Ovary (tissue), 9 donors: ENCODE results near the gene MVP. TPM values are rescaled to one million over a fixed set of nuclear protein-coding genes. Genes with fewer than 3 reads are reported as not detected.

Experiments
- DNase-seq, 5 donors: peaks; one replicate each; pipeline ENCODE4 v3.0.0-alpha.2; 2019 to 2020
- H3K27ac ChIP-seq, 2 donors: fragments of 200-600 bp; one replicate each; pipeline versions ENCODE4 v1.5.1 to v1.8.0; 2019 to 2022
- H3K27me3 ChIP-seq: fragments of 200-600 bp; one replicate; pipeline ENCODE4 v1.8.0; 2022
- H3K36me3 ChIP-seq: fragments of 200-600 bp; sonication (generic); one replicate; pipeline ENCODE4 v1.5.1; 2019
- H3K4me1 ChIP-seq: one replicate; pipeline ENCODE4 v1.8.1; 2013; ENCODE audit warnings: mild to moderate bottlenecking, moderate library complexity; ENCODE audit not compliant: insufficient read depth
- H3K4me3 ChIP-seq: fragments of 200-600 bp; sonication (generic); one replicate; pipeline ENCODE4 v1.5.1; 2017
- H3K9me3 ChIP-seq, 2 donors: fragments of 200-600 bp in 1 of 2; sonication (generic) in 1 of 2; one replicate each; pipeline versions ENCODE4 v1.5.1 to v1.8.1; 2013 to 2019; ENCODE audit warnings: mild to moderate bottlenecking in 1 of 2, moderate library complexity in 1 of 2
- CTCF ChIP-seq, 3 donors: fragments of 450-650 bp in 2 of 3; fragments of 200-600 bp in 1 of 3; IDR thresholded peaks; one replicate each; pipeline versions ENCODE4 v1.5.1 to v1.8.0; 2016 to 2022; ENCODE audit warnings: antibody characterized with exemption in 3 of 3, mild to moderate bottlenecking in 1 of 3
- EP300 ChIP-seq: sonication (generic); formaldehyde crosslinking; IDR thresholded peaks from one replicate; pipeline ENCODE4 v1.6.1; 2017; ENCODE audit warnings: antibody characterized with exemption
- POLR2A ChIP-seq: fragments of 450-650 bp; IDR thresholded peaks from one replicate; pipeline ENCODE4 v1.6.1; 2017; ENCODE audit warnings: antibody characterized with exemption, mild to moderate bottlenecking, moderate library complexity
- WGBS, 3 donors: extraction: QIAGEN DNeasy Blood & Tissue Kit in 1 of 3; methylation state at CpG; one replicate each; pipeline versions ENCODE4 v1.1.5 to v1.1.7; 2013 to 2017; 5-methylcytosine and 5-hydroxymethylcytosine counted together
- intact Hi-C, 4 donors: fragments of 100-400 bp; cut with DNase I; formaldehyde crosslinking; loops; one replicate each; pipeline versions ENCODE4 v1.11.0 to v1.15.1; 2022 to 2023
- polyA plus RNA-seq, 2 donors: library from polyadenylated mRNA; stranded (reverse); fragments of 200-250 nt in 1 of 2; fragments of 350-450 nt in 1 of 2; fragmentation: Illumina TruSeq in 1 of 2; extraction: RNeasy Lipid Tissue Mini Kit (QIAGEN cat#74804) in 1 of 2; gene quantifications; one replicate each; pipeline ENCODE4 v1.2.3, GENCODE V29; 2013 to 2014
- total RNA-seq, 7 donors: library from RNA; depleted of rRNA in 2 of 7; stranded (reverse); fragments of >200 nt in 2 of 7; fragmentation: NEBNext Ultra II Directional in 3 of 7; extraction: Animal tissue kit (Norgen Biotek cat#: 25700) in 3 of 7; gene quantifications; one replicate each; pipeline versions ENCODE4 v1.1.0 to v1.2.4, GENCODE V29; 2016 to 2023
- donor health status: DM: no; HTN: no; CAD: no; lungs with moderate emphysema.
- donor health status: DM: no; HTN: no; CAD: no.
- donor health status: Bipolar disorder and iron deficiency.
- donor health status: DM: yes; HTN: yes; CAD: no.
- donor health status: DM: no; HTN: no; CAD: no.
- donor health status: DM: yes; HTN: yes; CAD: no.

MVP gene
- total and polyA plus RNA-seq, 9 donors: 56.4 to 191 (median 129) TPM

GRCh38 chr16:29814592-29814991 is 5.7 kb upstream of the MVP start:
- TF ChIP-seq EP300 (no peak), POLR2A (no peak), CTCF (IDR thresholded peaks at IDR 0.05) (no peak)
- no peaks in the 10 kb centered on the region for H3K27me3 ChIP-seq
- intact Hi-C loops: loop anchor here in 3 of 4 donors (2.0 to 5.0 kb wide), 4 partner anchors 24 to 193 kb away; partner anchors contain the start of gene KIF22 (in 1 of the 3)
- no peaks in the 10 kb centered on the region for H3K9me3 ChIP-seq
- H3K27ac ChIP-seq: peak overlapping the region in 1 of 2 donors; percentile 89
- no peak overlapping the region for H3K4me3 ChIP-seq
- WGBS, 3 donors: 63 to 82% (median 72%) methylated on average over 5 of the region's 5 CpGs
- H3K36me3 ChIP-seq: no peaks in the 10 kb centered on the region
- DNase-seq: peak in 3 of 5 donors; percentile 32 to 50 (median 49)
- H3K4me1 ChIP-seq: peaks cover 30% of the 10 kb centered on the region

- peaks cover 29% of the 10 kb centered on the region for H3K4me1 ChIP-seq
- WGBS, 3 donors: 4 to 5% (median 5%) methylated on average over 39 of the region's 39 CpGs
- H3K27me3 ChIP-seq: no peaks in the 10 kb centered on the region
- TF ChIP-seq EP300 (no peak), POLR2A (no peak)
- peak overlapping the region; percentile 95 for H3K4me3 ChIP-seq
- H3K27ac ChIP-seq: peak overlapping the region; percentile 57 to 98
- no peaks in the 10 kb centered on the region for H3K36me3 ChIP-seq
- no peaks in the 10 kb centered on the region for H3K9me3 ChIP-seq
- intact Hi-C loops: loop anchor here in 1 of 4 donors (2.0 kb wide), 1 partner anchor 24 kb away; the partner anchor contains the start of gene KIF22
- DNase-seq: peak; percentile 55 to 72 (median 70)
These were observed 5.1 kb upstream of the MVP start for GRCh38 chr16:29815032-29815721.

- H3K4me3 ChIP-seq: peak within 1 kb of the TSS; percentile 95
- H3K4me1 ChIP-seq: peaks cover 24% of the 10 kb centered on the region
- intact Hi-C loops: loop anchor here in 1 of 4 donors (2.0 kb wide), 1 partner anchor 25 kb away; the partner anchor contains the start of gene KIF22
- WGBS, 3 donors: 0% methylated on average over 58 to 70 of the region's 70 CpGs
- H3K27ac ChIP-seq: peak within 1 kb of the TSS; percentile 89 to 98
- H3K9me3 ChIP-seq: no peaks in the 10 kb centered on the region
- no peaks in the 10 kb centered on the region for H3K27me3 ChIP-seq
- no peaks in the 10 kb centered on the region for H3K36me3 ChIP-seq
- DNase-seq: peak; percentile 98 to 99 (median 99)
- TF ChIP-seq CTCF (IDR thresholded peaks at IDR 0.05) (peak; percentile 86 to 93 (median 92)), POLR2A (peak; percentile 78), EP300 (no peak)
These were observed 4.2 kb upstream of the MVP start, which contains the start of gene PAGR1 for GRCh38 chr16:29815793-29816693. PAGR1 (plus strand) TSS chr16:29816152; CDS start chr16:29816526, 374 bp downstream.

GRCh38 chr16:29816694-29817441 is 3.4 kb upstream of the MVP start:
- intact Hi-C loops: no loop called here
- Histone ChIP-seq H3K9me3 (no peaks in the 10 kb centered on the region), H3K27me3 (no peaks in the 10 kb centered on the region), H3K4me3 (peak overlapping the region; percentile 95), H3K36me3 (no peaks in the 10 kb centered on the region), H3K27ac (peak overlapping the region; percentile 89 to 98), H3K4me1 (peaks cover 24% of the 10 kb centered on the region)
- DNase-seq: peak; percentile 63 to 77 (median 72)
- 2 to 3% (median 3%) methylated on average over 37 of the region's 37 CpGs for WGBS, 3 donors
- TF ChIP-seq POLR2A: no peak

- DNase-seq: no peak
- Histone ChIP-seq H3K36me3 (no peaks in the 10 kb centered on the region), H3K4me3 (no peak overlapping the region), H3K27ac (no peak overlapping the region), H3K9me3 (no peaks in the 10 kb centered on the region), H3K4me1 (peaks cover 25% of the 10 kb centered on the region), H3K27me3 (no peaks in the 10 kb centered on the region)
- intact Hi-C loops: no loop called here
- TF ChIP-seq POLR2A (no peak), EP300 (no peak), CTCF (IDR thresholded peaks at IDR 0.05) (no peak)
- 77 to 85% (median 79%) methylated on average over 4 of the region's 4 CpGs for WGBS, 3 donors
These were observed 2.2 kb upstream of the MVP start for GRCh38 chr16:29818082-29818481.
